K562 (cell line): Measurements from ENCODE around the gene POLR1H.

Source experiments
- ADNP ChIP-seq: fragments of 200-800 bp; sonication (Bioruptor generic); IDR thresholded peaks from 2 replicates; pipeline ENCODE4 v1.6.1; 2016; ENCODE audit warnings: missing genetic modification characterization, missing compliant biosample characterization
- MYC ChIP-seq, 2 experiments: fragments of 250-450 bp in 1 of 2; sonication (Bioruptor Pico) in 1 of 2; IDR thresholded peaks; 2 replicates each; pipeline versions ENCODE4 v1.5.1 to v1.6.1; 2012 to 2021; ENCODE audit warnings: low read depth in 2 of 2, borderline replicate concordance in 1 of 2, improper control_type of control experiment in 1 of 2, low read length in 1 of 2, mild to moderate bottlenecking in 1 of 2, moderate library complexity in 1 of 2
- NR4A1 ChIP-seq, 2 experiments: fragments of 250-450 bp in 1 of 2; fragments of 450-650 bp in 1 of 2; sonication (Bioruptor Pico) in 1 of 2; IDR thresholded peaks; 2 replicates each; pipeline versions ENCODE4 v1.4.0 to v1.6.1; 2016 to 2020; ENCODE audit warnings: mild to moderate bottlenecking in 2 of 2, missing compliant biosample characterization in 1 of 2, missing genetic modification characterization in 1 of 2, moderate library complexity in 1 of 2
- PHB2 ChIP-seq: fragments of 450-650 bp; IDR thresholded peaks from 2 replicates; pipeline ENCODE4 v1.6.1; 2017; ENCODE audit warnings: low read depth
- POLR2A ChIP-seq: fragments of 450-650 bp; conservative IDR thresholded peaks from 2 replicates; pipeline ENCODE4 v1.6.1; 2016
- RAD21 ChIP-seq, 2 experiments: fragments of 250-450 bp in 1 of 2; fragments of 450-650 bp in 1 of 2; sonication (Bioruptor Pico) in 1 of 2; formaldehyde crosslinking in 1 of 2; IDR thresholded peaks in 1 of 2; conservative IDR thresholded peaks in 1 of 2; 2 replicates each; pipeline versions ENCODE4 v1.4.0 to v1.8.0; 2020 to 2022; ENCODE audit warnings: mild to moderate bottlenecking in 2 of 2, moderate library complexity in 1 of 2
- RFX5 ChIP-seq: IDR thresholded peaks from 2 replicates; pipeline ENCODE4 v1.6.1; 2011; ENCODE audit warnings: low read depth, mild to moderate bottlenecking, improper control_type of control experiment, low read length
- TAF7 ChIP-seq: fragments of 450-650 bp; IDR thresholded peaks from 2 replicates; pipeline ENCODE4 v1.6.1; 2016; ENCODE audit warnings: missing genetic modification characterization, missing compliant biosample characterization
- ZFP36 ChIP-seq: fragments of 150-350 bp; IDR thresholded peaks from 2 replicates; pipeline ENCODE4 v1.6.1; 2018; ENCODE audit warnings: low read length, low read depth; ENCODE audit not compliant: partially characterized antibody
- TF ChIP-seq, protein P1 (sequence below), 3 experiments: IDR thresholded peaks in 2 of 3; conservative IDR thresholded peaks in 1 of 3; 2 replicates each; pipeline ENCODE4 v1.5.1; 2011 to 2012; ENCODE audit warnings: low read length in 3 of 3, mild to moderate bottlenecking in 3 of 3, control low read depth in 2 of 3, improper control_type of control experiment in 1 of 3, inconsistent platforms in 1 of 3, low read depth in 1 of 3, mixed read lengths in 1 of 3, moderate library complexity in 1 of 3; ENCODE audit not compliant: insufficient read depth in 2 of 3
- TF ChIP-seq, protein P2 (sequence below): IDR thresholded peaks from 2 replicates; pipeline ENCODE4 v1.6.1; 2012; ENCODE audit warnings: low read depth, low read length, improper control_type of control experiment, borderline replicate concordance
- TF ChIP-seq, protein P3 (sequence below): sonication (generic); formaldehyde crosslinking; IDR thresholded peaks from 2 replicates; pipeline ENCODE4 v1.8.0; 2022; ENCODE audit warnings: mild to moderate bottlenecking, missing genetic modification reagents, borderline replicate concordance
- TF ChIP-seq, protein P4 (sequence below): fragments of 450-650 bp; IDR thresholded peaks from 2 replicates; pipeline ENCODE4 v1.7.1; 2018; ENCODE audit warnings: mild to moderate bottlenecking, low read depth; ENCODE audit not compliant: partially characterized antibody

DNA sequence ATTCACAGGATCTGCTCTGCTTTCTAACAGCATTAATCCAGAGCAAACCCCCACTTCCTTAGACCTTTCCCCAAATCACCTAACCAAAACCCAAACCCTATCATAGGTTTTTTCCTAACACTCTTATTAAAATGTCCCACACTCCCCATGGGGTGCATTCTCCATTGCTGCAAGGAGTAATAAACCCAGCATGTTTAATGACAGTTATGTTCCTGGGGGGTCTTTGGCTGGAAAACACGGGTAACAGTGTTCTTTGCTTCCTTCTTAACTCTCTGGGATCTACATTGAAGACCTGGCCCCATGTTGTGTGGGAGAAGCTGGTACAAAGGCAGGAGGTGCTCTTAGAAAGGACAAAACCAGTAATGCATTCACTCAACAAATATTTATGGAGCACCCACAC is 35.8 kb downstream of the POLR1H start:
- TF ChIP-seq ADNP (tag) (no peak), NR4A1 (CRISPR knock-in tag; IDR thresholded peaks at IDR 0.05) (no peak), NR4A1 (tag; IDR thresholded peaks at IDR 0.05) (no peak), MYC (IDR thresholded peaks at IDR 0.05; ENCODE audit: low read depth, low read length) (no peak), MYC (CRISPR knock-in tag; IDR thresholded peaks at IDR 0.05; ENCODE audit: borderline replicate concordance, low read depth) (no peak), ZFP36 (no peak), RAD21 (CRISPR knock-in tag; conservative IDR thresholded peaks at IDR 0.05 in 1 of 2, IDR thresholded peaks at IDR 0.05 in 1 of 2) (no peak), POLR2A (no peak), RFX5 (no peak), PHB2 (no peak), TAF7 (tag) (no peak)
- TF ChIP-seq, protein P1, sequence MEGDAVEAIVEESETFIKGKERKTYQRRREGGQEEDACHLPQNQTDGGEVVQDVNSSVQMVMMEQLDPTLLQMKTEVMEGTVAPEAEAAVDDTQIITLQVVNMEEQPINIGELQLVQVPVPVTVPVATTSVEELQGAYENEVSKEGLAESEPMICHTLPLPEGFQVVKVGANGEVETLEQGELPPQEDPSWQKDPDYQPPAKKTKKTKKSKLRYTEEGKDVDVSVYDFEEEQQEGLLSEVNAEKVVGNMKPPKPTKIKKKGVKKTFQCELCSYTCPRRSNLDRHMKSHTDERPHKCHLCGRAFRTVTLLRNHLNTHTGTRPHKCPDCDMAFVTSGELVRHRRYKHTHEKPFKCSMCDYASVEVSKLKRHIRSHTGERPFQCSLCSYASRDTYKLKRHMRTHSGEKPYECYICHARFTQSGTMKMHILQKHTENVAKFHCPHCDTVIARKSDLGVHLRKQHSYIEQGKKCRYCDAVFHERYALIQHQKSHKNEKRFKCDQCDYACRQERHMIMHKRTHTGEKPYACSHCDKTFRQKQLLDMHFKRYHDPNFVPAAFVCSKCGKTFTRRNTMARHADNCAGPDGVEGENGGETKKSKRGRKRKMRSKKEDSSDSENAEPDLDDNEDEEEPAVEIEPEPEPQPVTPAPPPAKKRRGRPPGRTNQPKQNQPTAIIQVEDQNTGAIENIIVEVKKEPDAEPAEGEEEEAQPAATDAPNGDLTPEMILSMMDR (IDR thresholded peaks at IDR 0.05 in 2 of 3, conservative IDR thresholded peaks at IDR 0.05 in 1 of 3; ENCODE audit: insufficient read depth in 2 of 3, low read depth in 1 of 3, low read length in 3 of 3), result no peak
- TF ChIP-seq, protein P2, sequence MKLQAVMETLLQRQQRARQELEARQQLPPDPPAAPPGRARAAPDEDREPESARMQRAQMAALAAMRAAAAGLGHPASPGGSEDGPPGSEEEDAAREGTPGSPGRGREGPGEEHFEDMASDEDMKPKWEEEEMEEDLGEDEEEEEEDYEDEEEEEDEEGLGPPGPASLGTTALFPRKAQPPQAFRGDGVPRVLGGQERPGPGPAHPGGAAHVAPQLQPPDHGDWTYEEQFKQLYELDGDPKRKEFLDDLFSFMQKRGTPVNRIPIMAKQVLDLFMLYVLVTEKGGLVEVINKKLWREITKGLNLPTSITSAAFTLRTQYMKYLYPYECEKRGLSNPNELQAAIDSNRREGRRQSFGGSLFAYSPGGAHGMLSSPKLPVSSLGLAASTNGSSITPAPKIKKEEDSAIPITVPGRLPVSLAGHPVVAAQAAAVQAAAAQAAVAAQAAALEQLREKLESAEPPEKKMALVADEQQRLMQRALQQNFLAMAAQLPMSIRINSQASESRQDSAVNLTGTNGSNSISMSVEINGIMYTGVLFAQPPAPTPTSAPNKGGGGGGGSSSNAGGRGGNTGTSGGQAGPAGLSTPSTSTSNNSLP, result no peak
- TF ChIP-seq, protein P3, sequence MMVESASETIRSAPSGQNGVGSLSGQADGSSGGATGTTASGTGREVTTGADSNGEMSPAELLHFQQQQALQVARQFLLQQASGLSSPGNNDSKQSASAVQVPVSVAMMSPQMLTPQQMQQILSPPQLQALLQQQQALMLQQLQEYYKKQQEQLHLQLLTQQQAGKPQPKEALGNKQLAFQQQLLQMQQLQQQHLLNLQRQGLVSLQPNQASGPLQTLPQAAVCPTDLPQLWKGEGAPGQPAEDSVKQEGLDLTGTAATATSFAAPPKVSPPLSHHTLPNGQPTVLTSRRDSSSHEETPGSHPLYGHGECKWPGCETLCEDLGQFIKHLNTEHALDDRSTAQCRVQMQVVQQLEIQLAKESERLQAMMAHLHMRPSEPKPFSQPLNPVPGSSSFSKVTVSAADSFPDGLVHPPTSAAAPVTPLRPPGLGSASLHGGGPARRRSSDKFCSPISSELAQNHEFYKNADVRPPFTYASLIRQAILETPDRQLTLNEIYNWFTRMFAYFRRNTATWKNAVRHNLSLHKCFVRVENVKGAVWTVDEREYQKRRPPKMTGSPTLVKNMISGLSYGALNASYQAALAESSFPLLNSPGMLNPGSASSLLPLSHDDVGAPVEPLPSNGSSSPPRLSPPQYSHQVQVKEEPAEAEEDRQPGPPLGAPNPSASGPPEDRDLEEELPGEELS (CRISPR knock-in tag), result no peak
- TF ChIP-seq, protein P4, sequence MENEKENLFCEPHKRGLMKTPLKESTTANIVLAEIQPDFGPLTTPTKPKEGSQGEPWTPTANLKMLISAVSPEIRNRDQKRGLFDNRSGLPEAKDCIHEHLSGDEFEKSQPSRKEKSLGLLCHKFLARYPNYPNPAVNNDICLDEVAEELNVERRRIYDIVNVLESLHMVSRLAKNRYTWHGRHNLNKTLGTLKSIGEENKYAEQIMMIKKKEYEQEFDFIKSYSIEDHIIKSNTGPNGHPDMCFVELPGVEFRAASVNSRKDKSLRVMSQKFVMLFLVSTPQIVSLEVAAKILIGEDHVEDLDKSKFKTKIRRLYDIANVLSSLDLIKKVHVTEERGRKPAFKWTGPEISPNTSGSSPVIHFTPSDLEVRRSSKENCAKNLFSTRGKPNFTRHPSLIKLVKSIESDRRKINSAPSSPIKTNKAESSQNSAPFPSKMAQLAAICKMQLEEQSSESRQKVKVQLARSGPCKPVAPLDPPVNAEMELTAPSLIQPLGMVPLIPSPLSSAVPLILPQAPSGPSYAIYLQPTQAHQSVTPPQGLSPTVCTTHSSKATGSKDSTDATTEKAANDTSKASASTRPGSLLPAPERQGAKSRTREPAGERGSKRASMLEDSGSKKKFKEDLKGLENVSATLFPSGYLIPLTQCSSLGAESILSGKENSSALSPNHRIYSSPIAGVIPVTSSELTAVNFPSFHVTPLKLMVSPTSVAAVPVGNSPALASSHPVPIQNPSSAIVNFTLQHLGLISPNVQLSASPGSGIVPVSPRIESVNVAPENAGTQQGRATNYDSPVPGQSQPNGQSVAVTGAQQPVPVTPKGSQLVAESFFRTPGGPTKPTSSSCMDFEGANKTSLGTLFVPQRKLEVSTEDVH, result no peak
